SU-DHL-6 (cell line): ENCODE data around the gene RPL10A.

Experiments
- H2AFZ ChIP-seq: fragments of 200-600 bp; sonication (generic); 2 replicates; pipeline ENCODE4 v1.6.1; 2014; ENCODE audit warnings: low read depth, mild to moderate bottlenecking, moderate library complexity, mixed read lengths, antibody characterized with exemption, low read length; ENCODE audit not compliant: severe bottlenecking
- H3F3A ChIP-seq: fragments of 200-600 bp; shearing (Covaris generic); 2 replicates; pipeline ENCODE4 v1.6.0; 2016; ENCODE audit warnings: antibody characterized with exemption, mild to moderate bottlenecking; ENCODE audit not compliant: insufficient read depth
- H3K27ac ChIP-seq: fragments of 200-600 bp; sonication (generic); 2 replicates; pipeline ENCODE4 v1.5.1; 2016; ENCODE audit warnings: low read depth, mild to moderate bottlenecking, low read length, moderate library complexity, mixed read lengths
- H3K27me3 ChIP-seq: fragments of 200-600 bp; sonication (generic), shearing (Covaris generic); 2 replicates; pipeline ENCODE4 v1.6.0; 2014; ENCODE audit warnings: mild to moderate bottlenecking, low read length
- H3K36me3 ChIP-seq: fragments of 200-600 bp; sonication (generic); 2 replicates; pipeline ENCODE4 v1.6.1; 2014; ENCODE audit warnings: mild to moderate bottlenecking, low read length, mixed read lengths
- H3K4me2 ChIP-seq: fragments of 300-600, 200-600 bp; shearing (Covaris generic), sonication (generic); 2 replicates; pipeline ENCODE4 v1.6.0; 2014; ENCODE audit warnings: low read length, low read depth, mild to moderate bottlenecking; ENCODE audit not compliant: poor library complexity, severe bottlenecking
- H3K4me3 ChIP-seq: fragments of 200-600 bp; sonication (generic); 2 replicates; pipeline ENCODE4 v1.5.1; 2014; ENCODE audit warnings: antibody characterized with exemption, low read length, mild to moderate bottlenecking, mixed read lengths; ENCODE audit not compliant: insufficient read depth, poor library complexity, severe bottlenecking
- H3K79me2 ChIP-seq: fragments of 200-600 bp; sonication (generic); 2 replicates; pipeline ENCODE4 v1.6.1; 2014; ENCODE audit warnings: mild to moderate bottlenecking, low read length, moderate library complexity; ENCODE audit not compliant: insufficient read depth
- H3K9ac ChIP-seq: fragments of 200-600 bp; sonication (generic); 2 replicates; pipeline ENCODE4 v1.7.0; 2014; ENCODE audit warnings: mild to moderate bottlenecking, low read length
- H3K9me2 ChIP-seq: fragments of 200-600 bp; sonication (generic); replicated peaks from 2 replicates; pipeline ENCODE4 v1.6.1; 2014; ENCODE audit warnings: low read length; ENCODE audit not compliant: insufficient read depth
- H3K9me3 ChIP-seq: fragments of 200-600 bp; sonication (generic); 2 replicates; pipeline ENCODE4 v1.6.1; 2014; ENCODE audit warnings: low read length, mixed read lengths; ENCODE audit not compliant: insufficient read depth
- H4K20me1 ChIP-seq: fragments of 200-600 bp; sonication (generic); 2 replicates; pipeline ENCODE4 v1.6.1; 2014; ENCODE audit warnings: low read depth, mild to moderate bottlenecking, antibody characterized with exemption, low read length, moderate library complexity, mixed read lengths
- EZH2phosphoT487 ChIP-seq: fragments of 200-600 bp; sonication (generic), shearing (Covaris generic); conservative IDR thresholded peaks from 2 replicates; pipeline ENCODE4 v1.6.1; 2018; ENCODE audit warnings: mild to moderate bottlenecking, antibody characterized with exemption, low read length, moderate library complexity, mixed read lengths
- TF ChIP-seq, protein P1 (sequence below): fragments of 200-600 bp; sonication (generic); IDR thresholded peaks from one replicate; pipeline ENCODE4 v1.5.1; 2017; ENCODE audit warnings: antibody characterized with exemption, mild to moderate bottlenecking, low read length, moderate library complexity; ENCODE audit not compliant: insufficient read depth, poor library complexity, severe bottlenecking

The RPL10A gene

DNA sequence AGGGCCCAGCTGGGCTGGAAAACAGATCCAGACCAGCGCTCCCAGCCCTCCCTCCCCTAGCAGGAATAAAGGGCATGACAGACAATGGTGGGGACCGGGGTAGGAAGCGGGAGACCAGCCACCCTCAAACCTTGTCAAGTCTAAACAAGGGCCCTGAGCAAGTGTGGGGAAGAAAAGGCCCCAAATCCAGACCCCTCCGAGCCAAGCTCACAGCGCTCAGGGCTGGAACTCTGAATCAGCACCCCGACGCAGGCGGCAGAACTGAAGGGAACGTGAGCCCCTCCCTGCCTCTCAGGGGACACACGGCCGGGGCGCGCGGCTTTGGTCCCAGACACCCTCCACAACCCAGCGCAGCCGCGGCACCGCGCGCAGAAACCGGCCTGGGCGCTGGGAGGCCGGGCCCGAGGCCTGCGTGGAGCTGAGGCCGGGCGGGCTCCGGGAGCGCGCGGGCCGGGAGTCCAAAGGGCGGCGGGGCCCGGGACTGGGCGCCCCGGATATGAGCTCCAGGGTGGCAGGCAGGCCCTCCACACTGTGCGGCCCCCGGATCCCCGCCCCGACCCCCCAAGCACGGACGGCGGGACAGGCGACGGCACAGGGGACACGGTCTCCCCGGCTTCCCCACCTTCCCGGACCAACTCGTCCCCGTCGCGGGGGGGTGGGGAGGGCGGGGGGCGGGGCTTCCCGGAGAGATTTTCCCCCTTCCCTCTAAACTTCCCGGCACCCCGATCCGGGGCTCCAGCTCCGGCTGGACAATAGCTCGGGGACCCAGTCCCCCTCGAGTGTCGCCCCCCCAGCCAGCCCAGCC, 28.0 kb downstream of the RPL10A start:
- Histone ChIP-seq H4K20me1 (no peaks in the 10 kb centered on the region), H3K9me3 (no peaks in the 10 kb centered on the region), H2AFZ (no peak overlapping the region), H3K4me2 (peak overlapping the region; percentile 49), H3K27ac (no peak overlapping the region), H3K36me3 (no peaks in the 10 kb centered on the region), H3K79me2 (no peaks in the 10 kb centered on the region), H3K9me2 (no peaks in the 10 kb centered on the region), H3K4me3 (peak overlapping the region; percentile 47), H3K9ac (peak overlapping the region; percentile 27; the same call in 1 of the 2 replicates), H3K27me3 (no peaks in the 10 kb centered on the region), H3F3A (no peaks in the 10 kb centered on the region)
- no peak for TF ChIP-seq EZH2phosphoT487
- TF ChIP-seq, protein P1, sequence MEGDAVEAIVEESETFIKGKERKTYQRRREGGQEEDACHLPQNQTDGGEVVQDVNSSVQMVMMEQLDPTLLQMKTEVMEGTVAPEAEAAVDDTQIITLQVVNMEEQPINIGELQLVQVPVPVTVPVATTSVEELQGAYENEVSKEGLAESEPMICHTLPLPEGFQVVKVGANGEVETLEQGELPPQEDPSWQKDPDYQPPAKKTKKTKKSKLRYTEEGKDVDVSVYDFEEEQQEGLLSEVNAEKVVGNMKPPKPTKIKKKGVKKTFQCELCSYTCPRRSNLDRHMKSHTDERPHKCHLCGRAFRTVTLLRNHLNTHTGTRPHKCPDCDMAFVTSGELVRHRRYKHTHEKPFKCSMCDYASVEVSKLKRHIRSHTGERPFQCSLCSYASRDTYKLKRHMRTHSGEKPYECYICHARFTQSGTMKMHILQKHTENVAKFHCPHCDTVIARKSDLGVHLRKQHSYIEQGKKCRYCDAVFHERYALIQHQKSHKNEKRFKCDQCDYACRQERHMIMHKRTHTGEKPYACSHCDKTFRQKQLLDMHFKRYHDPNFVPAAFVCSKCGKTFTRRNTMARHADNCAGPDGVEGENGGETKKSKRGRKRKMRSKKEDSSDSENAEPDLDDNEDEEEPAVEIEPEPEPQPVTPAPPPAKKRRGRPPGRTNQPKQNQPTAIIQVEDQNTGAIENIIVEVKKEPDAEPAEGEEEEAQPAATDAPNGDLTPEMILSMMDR: no peak

GRCh38 chr6:35496841-35497570, 28.8 kb downstream of the RPL10A start, which contains the start of gene TEAD3:
TSS of gene TEAD3 (minus strand) at chr6:35497079.
- H3F3A ChIP-seq: no peaks in the 10 kb centered on the region
- H3K27ac ChIP-seq: no peak within 1 kb of the TSS
- peak within 1 kb of the TSS; percentile 63 for H3K4me3 ChIP-seq
- peak within 1 kb of the TSS; percentile 88 for H2AFZ ChIP-seq
- TF ChIP-seq EZH2phosphoT487: no peak
- TF ChIP-seq, protein P1: no peak
- H3K36me3 ChIP-seq: no peaks in the 10 kb centered on the region
- no peaks in the 10 kb centered on the region for H3K27me3 ChIP-seq
- H3K79me2 ChIP-seq: no peaks in the 10 kb centered on the region
- H4K20me1 ChIP-seq: no peaks in the 10 kb centered on the region
- no peaks in the 10 kb centered on the region for H3K9me3 ChIP-seq
- H3K4me2 ChIP-seq: peak within 1 kb of the TSS; percentile 67
- H3K9ac ChIP-seq: peak within 1 kb of the TSS; percentile 54
- H3K9me2 ChIP-seq: no peaks in the 10 kb centered on the region

DNA sequence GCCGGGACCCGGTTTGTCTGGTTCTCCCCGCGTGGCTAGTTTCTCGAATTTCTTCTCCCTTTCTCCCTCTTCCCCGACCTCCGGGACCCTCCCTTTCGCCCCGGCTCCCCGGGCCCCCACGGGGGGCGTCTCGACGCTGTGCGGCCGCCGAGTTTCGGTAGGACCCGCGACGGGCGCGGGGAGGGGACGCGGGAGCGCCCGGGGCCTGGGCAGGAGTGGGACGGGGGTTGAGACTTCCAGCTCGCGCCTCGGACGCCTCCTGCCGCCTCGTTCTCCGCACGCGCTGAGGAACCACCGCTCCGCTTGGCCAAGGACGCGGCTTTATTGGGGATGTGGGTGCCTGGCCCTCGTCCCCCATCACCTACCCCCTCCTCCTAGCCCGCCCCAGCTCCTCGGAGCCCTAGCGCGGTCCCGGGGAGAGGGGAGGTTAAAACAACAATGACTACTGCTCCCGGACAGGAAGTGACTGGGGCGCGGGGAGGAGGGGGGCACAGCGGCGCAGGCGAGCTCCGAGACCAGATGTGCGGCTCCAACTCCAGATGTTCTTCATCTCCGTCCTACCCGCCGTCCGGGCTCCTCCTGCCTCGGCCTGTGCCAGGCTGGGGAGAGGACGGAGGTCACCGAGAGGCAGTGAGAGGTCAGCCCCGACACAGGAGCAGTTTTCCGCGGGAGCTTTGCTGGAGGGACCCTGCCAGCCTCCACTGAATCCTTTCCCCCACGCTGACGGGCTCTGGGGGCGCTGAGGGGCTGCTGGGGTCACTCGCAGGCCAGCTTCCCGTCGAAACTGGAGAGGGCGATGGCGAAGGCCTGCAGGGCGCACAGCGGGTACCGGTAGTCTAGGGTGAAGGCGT, 29.6 kb downstream of the RPL10A start:
- Histone ChIP-seq H3K9me3 (no peaks in the 10 kb centered on the region), H3K9me2 (no peaks in the 10 kb centered on the region), H3K36me3 (no peaks in the 10 kb centered on the region), H3K79me2 (no peaks in the 10 kb centered on the region), H3K4me3 (peak overlapping the region; percentile 63), H3K9ac (peak overlapping the region; percentile 54), H4K20me1 (no peaks in the 10 kb centered on the region), H3K27me3 (no peaks in the 10 kb centered on the region), H2AFZ (peak overlapping the region; percentile 88), H3K4me2 (peak overlapping the region; percentile 67), H3K27ac (no peak overlapping the region), H3F3A (no peaks in the 10 kb centered on the region)
- no peak for TF ChIP-seq EZH2phosphoT487
- TF ChIP-seq, protein P1: no peak
